Smooth muscle cell (in vitro differentiated cells): ENCODE measurements around the gene C1orf87. TPM values are rescaled to one million over a fixed set of nuclear protein-coding genes. Genes with fewer than 3 reads are reported as not detected.
A peak's percentile ranks its signal among the peaks of the same experiment; 100 is the strongest.

Experiments used
- DNase-seq: peaks from one replicate; lab custom pipeline; 2025; ENCODE audit not compliant: unreplicated experiment; lab: John Stamatoyannopoulos, UW
- H2AFZ ChIP-seq: fragments of 200-600 bp; sonication (generic); 2 replicates; pipeline ENCODE4 v1.6.0; 2016; ENCODE audit warnings: antibody characterized with exemption, low read depth, mild to moderate bottlenecking
- H3F3A ChIP-seq: fragments of 200-600 bp; sonication (generic); 2 replicates; pipeline ENCODE4 v1.6.0; 2017; ENCODE audit warnings: antibody characterized with exemption, low read depth
- H3K27ac ChIP-seq: fragments of 200-600 bp; sonication (generic); 2 replicates; pipeline ENCODE4 v1.5.1; 2016; ENCODE audit warnings: low read depth, mild to moderate bottlenecking
- H3K27me3 ChIP-seq: fragments of 200-600 bp; sonication (generic); 2 replicates; pipeline ENCODE4 v1.6.1; 2016; ENCODE audit warnings: low read depth, mild to moderate bottlenecking
- H3K36me3 ChIP-seq: fragments of 200-600 bp; sonication (generic); 2 replicates; pipeline ENCODE4 v1.5.1; 2016; ENCODE audit warnings: low read depth
- H3K4me1 ChIP-seq: fragments of 200-600 bp; sonication (generic); 2 replicates; pipeline ENCODE4 v1.5.1; 2016; ENCODE audit warnings: low read depth
- H3K4me2 ChIP-seq: fragments of 200-600 bp; sonication (generic); 2 replicates; pipeline ENCODE4 v1.6.0; 2016; ENCODE audit warnings: mild to moderate bottlenecking
- H3K4me3 ChIP-seq: fragments of 200-600 bp; sonication (generic); 2 replicates; pipeline ENCODE4 v1.5.1; 2016; ENCODE audit warnings: mild to moderate bottlenecking
- H3K79me2 ChIP-seq: fragments of 200-600 bp; sonication (generic); 2 replicates; pipeline ENCODE4 v1.6.0; 2016; ENCODE audit warnings: low read depth, mild to moderate bottlenecking
- H3K9ac ChIP-seq: fragments of 200-600 bp; sonication (generic); 2 replicates; pipeline ENCODE4 v1.6.0; 2016; ENCODE audit warnings: low read depth
- H3K9me3 ChIP-seq: fragments of 200-600 bp; sonication (generic); replicated peaks from 2 replicates; pipeline ENCODE4 v1.5.1; 2016; ENCODE audit warnings: low read depth
- H4K20me1 ChIP-seq: fragments of 200-600 bp; sonication (generic); 2 replicates; pipeline ENCODE4 v1.6.0; 2016; ENCODE audit warnings: low read depth
- WGBS: methylation state at CpG from one replicate; pipeline ENCODE4 v1.1.7; 2016; ENCODE audit warnings: low lambda C conversion rate; 5-methylcytosine and 5-hydroxymethylcytosine counted together
- polyA plus RNA-seq: library from polyadenylated mRNA; unstranded; fragments of >200 nt; fragmentation: Nextera tagmentation; extraction: Ambion mirVana; gene quantifications from 2 replicates; pipeline ENCODE4 v1.2.1, GENCODE V29; 2016
- total RNA-seq: library from RNA; depleted of rRNA; stranded (reverse); fragments of >200 nt; gene quantifications from 2 replicates; pipeline ENCODE4 v1.2.3, GENCODE V29; 2014
- TF ChIP-seq, protein P1 (sequence below): fragments of 200-600 bp; sonication (generic); IDR thresholded peaks from 2 replicates; pipeline ENCODE4 v1.5.1; 2017; ENCODE audit warnings: borderline replicate concordance, mild to moderate bottlenecking, antibody characterized with exemption; ENCODE audit not compliant: insufficient read depth, poor library complexity, severe bottlenecking

Gene C1orf87
- total RNA-seq (not detected in 2 replicates), polyA plus RNA-seq (not detected in 2 replicates)

- H4K20me1 ChIP-seq = no peaks in the 10 kb centered on the region
- H2AFZ ChIP-seq = no peak within 1 kb of the TSS
- H3K9ac ChIP-seq = no peak within 1 kb of the TSS
- H3K4me2 ChIP-seq = peak within 1 kb of the TSS; percentile 54
- H3K79me2 ChIP-seq = no peaks in the 10 kb centered on the region
- H3K4me1 ChIP-seq = no peaks in the 10 kb centered on the region
- H3K9me3 ChIP-seq = no peaks in the 10 kb centered on the region
- H3K27ac ChIP-seq = no peak within 1 kb of the TSS
- TF ChIP-seq, protein P1, sequence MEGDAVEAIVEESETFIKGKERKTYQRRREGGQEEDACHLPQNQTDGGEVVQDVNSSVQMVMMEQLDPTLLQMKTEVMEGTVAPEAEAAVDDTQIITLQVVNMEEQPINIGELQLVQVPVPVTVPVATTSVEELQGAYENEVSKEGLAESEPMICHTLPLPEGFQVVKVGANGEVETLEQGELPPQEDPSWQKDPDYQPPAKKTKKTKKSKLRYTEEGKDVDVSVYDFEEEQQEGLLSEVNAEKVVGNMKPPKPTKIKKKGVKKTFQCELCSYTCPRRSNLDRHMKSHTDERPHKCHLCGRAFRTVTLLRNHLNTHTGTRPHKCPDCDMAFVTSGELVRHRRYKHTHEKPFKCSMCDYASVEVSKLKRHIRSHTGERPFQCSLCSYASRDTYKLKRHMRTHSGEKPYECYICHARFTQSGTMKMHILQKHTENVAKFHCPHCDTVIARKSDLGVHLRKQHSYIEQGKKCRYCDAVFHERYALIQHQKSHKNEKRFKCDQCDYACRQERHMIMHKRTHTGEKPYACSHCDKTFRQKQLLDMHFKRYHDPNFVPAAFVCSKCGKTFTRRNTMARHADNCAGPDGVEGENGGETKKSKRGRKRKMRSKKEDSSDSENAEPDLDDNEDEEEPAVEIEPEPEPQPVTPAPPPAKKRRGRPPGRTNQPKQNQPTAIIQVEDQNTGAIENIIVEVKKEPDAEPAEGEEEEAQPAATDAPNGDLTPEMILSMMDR = no peak
- no peaks in the 10 kb centered on the region for H3F3A ChIP-seq
- peaks cover 46% of the 10 kb centered on the region for H3K27me3 ChIP-seq
- no peaks in the 10 kb centered on the region for H3K36me3 ChIP-seq
- peak within 1 kb of the TSS; percentile 4 for H3K4me3 ChIP-seq
- no peak for DNase-seq
- WGBS = 17% methylated on average over 36 of the region's 36 CpGs
Measured at GRCh38 chr1:60073605-60074278, at the start of gene C1orf87. Gene C1orf87 (minus strand): TSS chr1:60073770. CDS start chr1:60072643, 1,127 bp downstream.

- no peaks in the 10 kb centered on the region for H3K79me2 ChIP-seq
- H4K20me1 ChIP-seq = no peaks in the 10 kb centered on the region
- H3K36me3 ChIP-seq = no peaks in the 10 kb centered on the region
- no peaks in the 10 kb centered on the region for H3F3A ChIP-seq
- no peak overlapping the region for H3K4me3 ChIP-seq
- H3K27me3 ChIP-seq = no peaks in the 10 kb centered on the region
- no peak overlapping the region for H3K9ac ChIP-seq
- H3K4me1 ChIP-seq = no peaks in the 10 kb centered on the region
- TF ChIP-seq, protein P1 = no peak
- H3K27ac ChIP-seq = no peak overlapping the region
- DNase-seq = no peak
- no peaks in the 10 kb centered on the region for H3K9me3 ChIP-seq
- H2AFZ ChIP-seq = no peak overlapping the region
- 83% methylated on average over 4 of the region's 4 CpGs for WGBS
- no peak overlapping the region for H3K4me2 ChIP-seq
Measured at GRCh38 chr1:60118085-60118484, 44.5 kb upstream of the C1orf87 start.

- DNase-seq = no peak
- H3K36me3 ChIP-seq = no peaks in the 10 kb centered on the region
- 67% methylated on average over 7 of the region's 7 CpGs for WGBS
- H3K4me3 ChIP-seq = no peak overlapping the region
- no peaks in the 10 kb centered on the region for H3F3A ChIP-seq
- no peak overlapping the region for H3K9ac ChIP-seq
- no peaks in the 10 kb centered on the region for H3K79me2 ChIP-seq
- no peaks in the 10 kb centered on the region for H3K4me1 ChIP-seq
- TF ChIP-seq, protein P1 = no peak
- no peak overlapping the region for H3K27ac ChIP-seq
- H2AFZ ChIP-seq = no peak overlapping the region
- no peak overlapping the region for H3K4me2 ChIP-seq
- H4K20me1 ChIP-seq = no peaks in the 10 kb centered on the region
- H3K27me3 ChIP-seq = no peaks in the 10 kb centered on the region
- H3K9me3 ChIP-seq = no peaks in the 10 kb centered on the region
Measured at GRCh38 chr1:60114745-60115318, 41.3 kb upstream of the C1orf87 start.

GRCh38 chr1:60113596-60113995 is 40.0 kb upstream of the C1orf87 start:
- DNase-seq = no peak
- no peaks in the 10 kb centered on the region for H3K4me1 ChIP-seq
- no peak overlapping the region for H2AFZ ChIP-seq
- no peak overlapping the region for H3K9ac ChIP-seq
- TF ChIP-seq, protein P1 = no peak
- no peak overlapping the region for H3K4me3 ChIP-seq
- no peaks in the 10 kb centered on the region for H3K27me3 ChIP-seq
- H3K9me3 ChIP-seq = no peaks in the 10 kb centered on the region
- H3F3A ChIP-seq = no peaks in the 10 kb centered on the region
- H3K4me2 ChIP-seq = no peak overlapping the region
- no peak overlapping the region for H3K27ac ChIP-seq
- no peaks in the 10 kb centered on the region for H4K20me1 ChIP-seq
- H3K79me2 ChIP-seq = no peaks in the 10 kb centered on the region
- WGBS = 93% methylated on average over 1 of the region's 1 CpG
- no peaks in the 10 kb centered on the region for H3K36me3 ChIP-seq
